HFF-Myc (cell line): ENCODE results near the gene KREMEN2.

Source experiments
- DNase-seq: peaks from one replicate; pipeline ENCODE4 v3.0.0-alpha.2; 2011; ENCODE audit warnings: low read depth; ENCODE audit errors: extremely low read depth
- H3K4me3 ChIP-seq: replicated peaks from 2 replicates; pipeline ENCODE4 v1.5.1; 2011; ENCODE audit warnings: low read depth, mild to moderate bottlenecking, control low read depth, low read length
- TF ChIP-seq, protein P1 (sequence below): IDR thresholded peaks from 2 replicates; pipeline ENCODE4 v1.5.1; 2012; ENCODE audit warnings: mild to moderate bottlenecking, low read depth, low read length, control low read depth; ENCODE audit errors: missing control alignments

Gene KREMEN2

GRCh38 chr16:2973605-2974318 lies 9.7 kb downstream of the KREMEN2 start:
- no peak for DNase-seq
- TF ChIP-seq, protein P1, sequence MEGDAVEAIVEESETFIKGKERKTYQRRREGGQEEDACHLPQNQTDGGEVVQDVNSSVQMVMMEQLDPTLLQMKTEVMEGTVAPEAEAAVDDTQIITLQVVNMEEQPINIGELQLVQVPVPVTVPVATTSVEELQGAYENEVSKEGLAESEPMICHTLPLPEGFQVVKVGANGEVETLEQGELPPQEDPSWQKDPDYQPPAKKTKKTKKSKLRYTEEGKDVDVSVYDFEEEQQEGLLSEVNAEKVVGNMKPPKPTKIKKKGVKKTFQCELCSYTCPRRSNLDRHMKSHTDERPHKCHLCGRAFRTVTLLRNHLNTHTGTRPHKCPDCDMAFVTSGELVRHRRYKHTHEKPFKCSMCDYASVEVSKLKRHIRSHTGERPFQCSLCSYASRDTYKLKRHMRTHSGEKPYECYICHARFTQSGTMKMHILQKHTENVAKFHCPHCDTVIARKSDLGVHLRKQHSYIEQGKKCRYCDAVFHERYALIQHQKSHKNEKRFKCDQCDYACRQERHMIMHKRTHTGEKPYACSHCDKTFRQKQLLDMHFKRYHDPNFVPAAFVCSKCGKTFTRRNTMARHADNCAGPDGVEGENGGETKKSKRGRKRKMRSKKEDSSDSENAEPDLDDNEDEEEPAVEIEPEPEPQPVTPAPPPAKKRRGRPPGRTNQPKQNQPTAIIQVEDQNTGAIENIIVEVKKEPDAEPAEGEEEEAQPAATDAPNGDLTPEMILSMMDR = no peak
- H3K4me3 ChIP-seq = no peak overlapping the region

- no peak overlapping the region for H3K4me3 ChIP-seq
- no peak for DNase-seq
- TF ChIP-seq, protein P1 = no peak
These were observed 10.4 kb downstream of the KREMEN2 start for GRCh38 chr16:2974319-2975056.

DNA sequence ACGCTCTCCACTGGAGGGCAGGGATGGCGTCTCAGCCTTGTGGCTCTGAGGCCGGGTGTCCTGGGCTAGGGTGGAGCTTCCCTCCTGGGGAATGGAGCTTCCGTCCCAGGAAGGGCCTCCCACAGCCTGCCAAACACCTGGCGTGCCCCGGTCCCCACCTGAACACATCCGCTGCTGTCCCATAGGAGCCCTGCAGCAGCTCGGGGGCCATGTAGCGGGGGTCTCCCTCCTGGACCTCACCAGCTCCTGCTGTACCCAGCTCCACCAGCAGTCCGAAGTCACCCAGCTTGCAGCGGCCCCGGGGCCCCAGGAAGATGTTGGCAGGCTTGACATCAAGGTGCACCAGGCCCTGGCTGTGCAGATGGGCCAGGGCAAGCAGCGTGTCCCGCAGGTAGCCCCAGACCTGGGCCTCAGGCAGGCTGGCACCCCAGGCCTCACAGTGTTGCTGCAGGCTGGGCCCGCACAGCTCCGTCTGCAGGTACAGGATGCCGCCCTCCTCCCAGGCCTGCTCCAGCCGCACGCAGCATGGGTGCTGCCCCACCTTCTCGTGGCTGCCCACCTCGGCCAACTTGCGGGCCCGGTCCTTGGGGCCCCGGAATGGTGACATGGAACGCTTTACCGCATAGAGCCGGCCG lies 11.2 kb downstream of the KREMEN2 start:
- TF ChIP-seq, protein P1 = no peak

DNA sequence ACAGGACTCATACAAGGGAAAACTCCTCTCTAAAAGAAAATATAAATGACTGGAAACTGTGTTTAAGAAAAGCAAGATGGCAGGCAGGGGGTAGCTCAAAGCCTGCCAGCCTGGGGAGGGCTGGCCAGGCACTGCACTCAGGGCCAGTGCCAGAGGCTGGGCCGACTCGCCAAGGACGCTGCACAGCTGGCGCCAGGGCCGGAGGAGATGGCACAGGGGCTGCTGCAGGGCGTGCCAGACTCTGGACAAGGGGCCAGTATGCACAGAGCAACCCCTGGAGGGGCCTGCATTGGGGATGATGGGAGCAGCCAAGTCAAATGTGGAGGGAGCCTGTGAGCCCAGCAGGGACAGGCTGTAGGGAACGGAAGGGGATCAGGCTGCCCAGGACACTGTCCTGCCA lies 12.1 kb downstream of the KREMEN2 start:
- H3K4me3 ChIP-seq = no peak overlapping the region
- no peak for DNase-seq
- TF ChIP-seq, protein P1 = no peak

More for the DNA sequence above, 11.2 kb downstream of the KREMEN2 start:
- no peak for DNase-seq
- H3K4me3 ChIP-seq = no peak overlapping the region

DNA sequence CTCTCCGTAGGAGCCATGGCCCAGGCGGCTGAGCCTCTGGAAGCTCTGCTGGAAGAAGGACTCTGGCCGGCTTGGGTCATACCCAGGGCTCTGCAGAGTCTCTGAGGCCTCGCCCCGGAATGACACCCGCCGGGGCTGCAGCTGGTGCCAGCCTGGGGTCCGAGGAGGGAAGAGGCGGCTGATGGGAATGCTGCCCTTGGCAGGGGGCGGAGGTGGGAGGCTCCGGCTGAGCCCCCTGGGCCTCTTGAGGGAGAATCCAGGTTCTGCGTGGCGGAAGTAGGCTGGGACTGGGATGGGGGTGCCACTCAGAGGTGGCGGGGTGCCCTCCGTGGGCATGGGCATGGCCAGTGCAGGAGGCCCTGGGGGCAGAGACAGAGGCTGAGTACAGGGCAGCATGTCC lies 12.6 kb downstream of the KREMEN2 start:
- H3K4me3 ChIP-seq = no peak overlapping the region
- TF ChIP-seq, protein P1 = no peak
- DNase-seq = no peak

- no peak overlapping the region for H3K4me3 ChIP-seq
- TF ChIP-seq, protein P1 = no peak
- DNase-seq = no peak
These were observed 13.4 kb downstream of the KREMEN2 start for GRCh38 chr16:2977440-2977839.
